Measurements from ENCODE around the gene ZDHHC13.
"Not testable (repeated sequence)": the region's sequence is repeated elsewhere in the genome, so short reads cannot be mapped to it uniquely, and the experiment has no call there.

The ZDHHC13 gene

GRCh38 chr11:19100885-19101284, 16.1 kb upstream of the ZDHHC13 start:
- no peak for DNase-seq (ENCODE audit: low read depth)

- no peak for DNase-seq (ENCODE audit: low read depth)
Measured at GRCh38 chr11:19101796-19102520, 15.0 kb upstream of the ZDHHC13 start.

- DNase-seq (ENCODE audit: low read depth) = no peak
Measured at GRCh38 chr11:19102521-19102900, 14.5 kb upstream of the ZDHHC13 start.

- DNase-seq (ENCODE audit: low read depth) = no peak
Measured at GRCh38 chr11:19105011-19105410, 12.0 kb upstream of the ZDHHC13 start.

- DNase-seq (ENCODE audit: low read depth) = no peak
Measured at GRCh38 chr11:19107125-19107524, 9.8 kb upstream of the ZDHHC13 start.

- no peak for DNase-seq (ENCODE audit: low read depth)
Measured at GRCh38 chr11:19110295-19110694, 6.7 kb upstream of the ZDHHC13 start.

- DNase-seq (ENCODE audit: low read depth) = no peak
Measured at GRCh38 chr11:19111809-19112208, 5.2 kb upstream of the ZDHHC13 start.

- no peak for DNase-seq (ENCODE audit: low read depth)
Measured at GRCh38 chr11:19116276-19116970, 545 bp upstream of the ZDHHC13 start.

- no peak for DNase-seq (ENCODE audit: low read depth)
Measured at GRCh38 chr11:19117760-19118097, 761 bp downstream of the ZDHHC13 start.

- no peak for DNase-seq (ENCODE audit: low read depth)
Measured at GRCh38 chr11:19121646-19122045, 4.7 kb downstream of the ZDHHC13 start.

- no peak for DNase-seq (ENCODE audit: low read depth)
Measured at GRCh38 chr11:19122960-19123615, 6.1 kb downstream of the ZDHHC13 start.

GRCh38 chr11:19126562-19127325, 9.8 kb downstream of the ZDHHC13 start:
- DNase-seq (ENCODE audit: low read depth) = not testable (repeated sequence)

- no peak for DNase-seq (ENCODE audit: low read depth)
Measured at GRCh38 chr11:19134004-19134403, 17.0 kb downstream of the ZDHHC13 start.

- DNase-seq (ENCODE audit: low read depth) = not testable (repeated sequence)
Measured at GRCh38 chr11:19136884-19137283, 19.9 kb downstream of the ZDHHC13 start.

- DNase-seq (ENCODE audit: low read depth) = no peak
Measured at GRCh38 chr11:19145319-19145718, 28.4 kb downstream of the ZDHHC13 start.

- DNase-seq (ENCODE audit: low read depth) = no peak
Measured at GRCh38 chr11:19156892-19157291, 39.9 kb downstream of the ZDHHC13 start.

- DNase-seq (ENCODE audit: low read depth) = no peak
Measured at GRCh38 chr11:19160847-19161246, 43.9 kb downstream of the ZDHHC13 start.

- DNase-seq (ENCODE audit: low read depth) = no peak
Measured at GRCh38 chr11:19161651-19162050, 44.7 kb downstream of the ZDHHC13 start.

GRCh38 chr11:19162951-19163505, 46.1 kb downstream of the ZDHHC13 start:
- no peak for DNase-seq (ENCODE audit: low read depth)

- no peak for DNase-seq (ENCODE audit: low read depth)
Measured at GRCh38 chr11:19163617-19164016, 46.6 kb downstream of the ZDHHC13 start.

- no peak for DNase-seq (ENCODE audit: low read depth)
Measured at GRCh38 chr11:19164230-19164855, 47.4 kb downstream of the ZDHHC13 start.

GRCh38 chr11:19164881-19165280, 47.9 kb downstream of the ZDHHC13 start:
- DNase-seq (ENCODE audit: low read depth) = no peak
